GM21360 (cell line): ENCODE data around the gene MYO18B.

Source experiments
- ATAC-seq: cut with Tn5 transposase; IDR thresholded peaks from one replicate; pipeline ENCODE4 v1.9.1; 2021; ENCODE audit warnings: mild to moderate bottlenecking, moderate library complexity; ENCODE audit not compliant: unreplicated experiment

MYO18B gene

DNA sequence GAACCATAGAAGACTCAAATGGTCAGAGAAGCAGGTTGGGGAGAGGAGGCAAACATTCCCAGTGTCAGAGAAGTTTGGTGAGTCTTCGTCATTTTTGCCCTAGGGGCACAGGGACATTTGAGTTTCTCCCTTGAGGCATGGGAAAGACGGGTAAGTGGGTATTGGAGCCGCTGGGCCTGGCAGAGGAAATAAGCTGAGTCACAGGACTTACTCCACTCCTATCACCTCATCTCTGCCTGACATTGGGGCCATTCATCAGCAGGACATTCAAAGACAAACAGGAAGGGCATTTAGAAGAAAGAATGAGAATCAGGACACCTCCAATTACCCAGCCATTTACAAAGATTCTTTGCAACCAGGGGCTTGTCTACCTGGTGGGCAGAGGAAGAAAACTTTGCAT is 326.6 kb downstream of the MYO18B start:
- no peak for ATAC-seq

DNA sequence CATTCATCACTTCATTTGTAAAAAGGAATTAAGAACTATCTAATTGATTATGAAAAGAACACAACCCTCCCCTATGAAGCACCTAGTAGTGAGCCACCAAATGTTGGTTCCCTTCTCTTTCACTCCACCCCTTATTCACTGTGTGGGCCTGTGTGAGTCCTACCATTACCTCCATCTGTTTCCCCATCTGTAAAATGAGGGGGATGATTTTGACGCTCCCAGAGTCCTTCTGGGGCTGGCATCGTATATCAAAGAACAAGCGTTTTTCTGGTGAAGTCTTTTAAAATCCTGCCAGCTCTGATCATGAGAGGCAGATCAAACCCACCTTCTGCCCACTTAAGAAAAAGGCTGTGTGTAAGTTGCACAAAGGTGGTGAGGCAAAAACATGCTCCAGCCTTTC is 330.6 kb downstream of the MYO18B start:
- ATAC-seq, result no peak

DNA sequence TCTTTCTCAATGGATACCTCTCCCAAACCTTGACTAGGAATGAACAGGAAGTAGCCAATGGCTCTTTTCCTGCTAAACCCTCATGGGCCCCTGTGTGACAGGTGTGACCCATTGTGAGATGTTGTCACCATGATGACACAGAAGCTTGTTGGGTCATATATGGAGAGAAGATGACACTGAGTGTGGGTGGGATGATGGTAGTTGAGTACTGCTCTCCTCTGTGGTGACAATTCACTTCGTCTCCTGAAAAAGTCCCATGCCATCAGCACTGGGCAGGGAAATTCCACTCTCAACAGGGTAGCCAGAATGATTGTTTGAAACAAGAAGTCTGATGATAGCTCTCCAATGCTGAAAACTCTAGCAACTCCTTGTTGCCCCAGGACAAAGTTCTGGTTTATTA is 333.3 kb downstream of the MYO18B start:
- no peak for ATAC-seq

DNA sequence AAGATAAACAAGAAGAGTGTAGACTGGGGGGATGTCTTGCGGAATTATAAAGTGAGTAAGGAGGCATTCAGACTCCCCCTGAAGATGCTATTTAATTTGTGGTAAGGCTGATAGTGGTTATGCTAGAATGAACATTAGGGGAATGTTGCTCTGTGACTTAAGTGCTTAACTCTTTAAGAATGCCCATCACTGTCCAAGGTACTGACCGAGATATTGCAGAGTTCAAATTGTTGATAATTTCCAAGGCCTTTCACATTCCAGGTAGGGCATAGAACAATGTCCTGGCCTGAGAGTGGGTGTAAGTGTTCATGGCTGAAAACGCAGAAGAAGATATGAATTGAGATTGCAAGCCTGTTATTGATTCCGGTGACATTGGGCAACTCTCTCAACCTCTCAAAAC is 337.0 kb downstream of the MYO18B start:
- ATAC-seq, result no peak
